ENCODE results near the gene HDAC2.
"Not testable (repeated sequence)": the region's sequence is repeated elsewhere in the genome, so short reads cannot be mapped to it uniquely, and the experiment has no call there.

Gene HDAC2

DNA sequence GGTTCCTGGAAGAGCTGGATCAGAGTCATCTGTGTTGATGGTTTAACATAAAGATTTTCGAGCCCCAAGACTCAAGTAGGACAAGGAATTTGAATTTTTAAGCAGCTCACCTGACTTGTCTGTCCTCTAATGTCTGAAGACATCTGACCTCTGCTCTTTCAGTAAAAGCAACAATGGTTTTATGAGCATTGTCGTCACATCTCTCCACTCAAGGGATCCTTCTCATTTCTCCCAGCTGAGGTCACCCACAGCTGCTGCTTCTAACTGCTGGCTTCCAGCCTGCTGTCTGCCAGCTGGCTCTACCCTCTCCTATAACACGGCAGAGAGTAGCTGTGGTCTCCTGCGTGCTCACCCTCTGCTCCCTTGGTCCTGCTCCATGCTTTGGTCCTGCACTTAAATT lies 24.7 kb upstream of the HDAC2 start:
- H3K27ac ChIP-seq (replicated peaks): no peak overlapping the region
- DNase-seq (ENCODE audit: low read depth in 1 of 2, low spot score in 1 of 2): no peak

DNA sequence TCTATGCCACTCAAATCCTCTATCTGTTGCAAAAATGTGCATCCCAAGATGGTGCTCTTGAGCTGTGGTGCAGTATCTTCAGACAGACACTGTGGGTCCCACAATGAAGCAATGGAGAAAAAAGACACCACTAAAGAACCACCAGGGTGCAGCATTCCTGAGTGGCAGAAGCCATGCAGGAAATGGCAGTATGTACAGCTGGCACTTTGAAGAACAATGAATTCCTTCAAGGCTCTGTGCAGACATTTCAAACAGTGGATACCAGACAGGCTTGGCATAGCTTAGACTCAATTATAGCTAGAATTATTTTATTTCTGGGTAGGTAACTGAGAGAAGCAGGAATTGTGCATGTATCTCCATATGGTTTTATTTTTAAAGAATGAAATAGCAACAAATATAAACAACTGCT lies 24.0 kb upstream of the HDAC2 start:
- H3K27me3 ChIP-seq (ENCODE audit: insufficient read depth, poor library complexity, severe bottlenecking): no peaks in the 10 kb centered on the region
- no peak for TF ChIP-seq POLR2AphosphoS5 (IDR thresholded peaks at IDR 0.05; ENCODE audit: low read depth)
- TF ChIP-seq, protein P1, sequence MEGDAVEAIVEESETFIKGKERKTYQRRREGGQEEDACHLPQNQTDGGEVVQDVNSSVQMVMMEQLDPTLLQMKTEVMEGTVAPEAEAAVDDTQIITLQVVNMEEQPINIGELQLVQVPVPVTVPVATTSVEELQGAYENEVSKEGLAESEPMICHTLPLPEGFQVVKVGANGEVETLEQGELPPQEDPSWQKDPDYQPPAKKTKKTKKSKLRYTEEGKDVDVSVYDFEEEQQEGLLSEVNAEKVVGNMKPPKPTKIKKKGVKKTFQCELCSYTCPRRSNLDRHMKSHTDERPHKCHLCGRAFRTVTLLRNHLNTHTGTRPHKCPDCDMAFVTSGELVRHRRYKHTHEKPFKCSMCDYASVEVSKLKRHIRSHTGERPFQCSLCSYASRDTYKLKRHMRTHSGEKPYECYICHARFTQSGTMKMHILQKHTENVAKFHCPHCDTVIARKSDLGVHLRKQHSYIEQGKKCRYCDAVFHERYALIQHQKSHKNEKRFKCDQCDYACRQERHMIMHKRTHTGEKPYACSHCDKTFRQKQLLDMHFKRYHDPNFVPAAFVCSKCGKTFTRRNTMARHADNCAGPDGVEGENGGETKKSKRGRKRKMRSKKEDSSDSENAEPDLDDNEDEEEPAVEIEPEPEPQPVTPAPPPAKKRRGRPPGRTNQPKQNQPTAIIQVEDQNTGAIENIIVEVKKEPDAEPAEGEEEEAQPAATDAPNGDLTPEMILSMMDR (IDR thresholded peaks at IDR 0.05; ENCODE audit: insufficient read depth, low read length): peak; percentile 40
- DNase-seq (ENCODE audit: low read depth in 1 of 2, low spot score in 1 of 2): peak; percentile 35 to 69
- H3K27ac ChIP-seq (replicated peaks): no peak overlapping the region
- H3K4me3 ChIP-seq (replicated peaks; ENCODE audit: insufficient read depth, low read length): no peak overlapping the region

More for the DNA sequence above, 24.7 kb upstream of the HDAC2 start:
- Histone ChIP-seq H3K4me3 (replicated peaks; ENCODE audit: insufficient read depth, low read length) (no peak overlapping the region), H3K27me3 (ENCODE audit: insufficient read depth, poor library complexity, severe bottlenecking) (no peaks in the 10 kb centered on the region)
- TF ChIP-seq POLR2AphosphoS5 (IDR thresholded peaks at IDR 0.05; ENCODE audit: low read depth) (no peak), SPI1 (IDR thresholded peaks at IDR 0.05; ENCODE audit: borderline replicate concordance, low read depth) (no peak), GABPA (IDR thresholded peaks at IDR 0.05; ENCODE audit: low read depth) (no peak)
- TF ChIP-seq, protein P2, sequence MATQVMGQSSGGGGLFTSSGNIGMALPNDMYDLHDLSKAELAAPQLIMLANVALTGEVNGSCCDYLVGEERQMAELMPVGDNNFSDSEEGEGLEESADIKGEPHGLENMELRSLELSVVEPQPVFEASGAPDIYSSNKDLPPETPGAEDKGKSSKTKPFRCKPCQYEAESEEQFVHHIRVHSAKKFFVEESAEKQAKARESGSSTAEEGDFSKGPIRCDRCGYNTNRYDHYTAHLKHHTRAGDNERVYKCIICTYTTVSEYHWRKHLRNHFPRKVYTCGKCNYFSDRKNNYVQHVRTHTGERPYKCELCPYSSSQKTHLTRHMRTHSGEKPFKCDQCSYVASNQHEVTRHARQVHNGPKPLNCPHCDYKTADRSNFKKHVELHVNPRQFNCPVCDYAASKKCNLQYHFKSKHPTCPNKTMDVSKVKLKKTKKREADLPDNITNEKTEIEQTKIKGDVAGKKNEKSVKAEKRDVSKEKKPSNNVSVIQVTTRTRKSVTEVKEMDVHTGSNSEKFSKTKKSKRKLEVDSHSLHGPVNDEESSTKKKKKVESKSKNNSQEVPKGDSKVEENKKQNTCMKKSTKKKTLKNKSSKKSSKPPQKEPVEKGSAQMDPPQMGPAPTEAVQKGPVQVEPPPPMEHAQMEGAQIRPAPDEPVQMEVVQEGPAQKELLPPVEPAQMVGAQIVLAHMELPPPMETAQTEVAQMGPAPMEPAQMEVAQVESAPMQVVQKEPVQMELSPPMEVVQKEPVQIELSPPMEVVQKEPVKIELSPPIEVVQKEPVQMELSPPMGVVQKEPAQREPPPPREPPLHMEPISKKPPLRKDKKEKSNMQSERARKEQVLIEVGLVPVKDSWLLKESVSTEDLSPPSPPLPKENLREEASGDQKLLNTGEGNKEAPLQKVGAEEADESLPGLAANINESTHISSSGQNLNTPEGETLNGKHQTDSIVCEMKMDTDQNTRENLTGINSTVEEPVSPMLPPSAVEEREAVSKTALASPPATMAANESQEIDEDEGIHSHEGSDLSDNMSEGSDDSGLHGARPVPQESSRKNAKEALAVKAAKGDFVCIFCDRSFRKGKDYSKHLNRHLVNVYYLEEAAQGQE (IDR thresholded peaks at IDR 0.05; ENCODE audit: insufficient replicate concordance, low read depth): no peak
- TF ChIP-seq, protein P1 (IDR thresholded peaks at IDR 0.05; ENCODE audit: insufficient read depth, low read length): no peak

DNA sequence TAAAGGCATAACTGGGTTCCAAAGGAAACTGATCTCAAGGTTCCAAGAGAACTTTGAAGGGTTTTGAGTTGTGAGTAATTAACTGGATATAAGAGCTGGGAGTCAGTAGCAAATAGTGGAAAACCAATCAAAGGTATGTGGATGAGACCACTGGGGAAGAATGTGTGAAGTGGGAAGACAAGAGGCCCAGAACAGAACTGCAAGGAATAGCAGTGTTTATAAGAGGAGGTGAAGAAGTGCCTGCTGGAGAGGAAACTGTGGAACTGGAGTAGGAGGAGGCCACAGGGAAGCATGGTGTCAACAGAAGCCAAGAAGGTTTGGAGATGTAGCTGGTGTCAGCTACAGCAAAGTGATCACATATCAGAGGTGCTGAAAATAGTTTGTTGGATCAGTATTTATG lies 18.7 kb upstream of the HDAC2 start:
- Histone ChIP-seq H3K27me3 (ENCODE audit: insufficient read depth, poor library complexity, severe bottlenecking) (no peaks in the 10 kb centered on the region), H3K27ac (replicated peaks) (no peak overlapping the region), H3K4me3 (replicated peaks; ENCODE audit: insufficient read depth, low read length) (no peak overlapping the region)
- DNase-seq (ENCODE audit: low read depth in 1 of 2, low spot score in 1 of 2): no peak
- TF ChIP-seq, protein P1 (IDR thresholded peaks at IDR 0.05; ENCODE audit: insufficient read depth, low read length): no peak
- TF ChIP-seq, protein P2 (IDR thresholded peaks at IDR 0.05; ENCODE audit: insufficient replicate concordance, low read depth): no peak
- TF ChIP-seq POLR2AphosphoS5 (IDR thresholded peaks at IDR 0.05; ENCODE audit: low read depth) (no peak), GABPA (IDR thresholded peaks at IDR 0.05; ENCODE audit: low read depth) (no peak), SPI1 (IDR thresholded peaks at IDR 0.05; ENCODE audit: borderline replicate concordance, low read depth) (no peak)

DNA sequence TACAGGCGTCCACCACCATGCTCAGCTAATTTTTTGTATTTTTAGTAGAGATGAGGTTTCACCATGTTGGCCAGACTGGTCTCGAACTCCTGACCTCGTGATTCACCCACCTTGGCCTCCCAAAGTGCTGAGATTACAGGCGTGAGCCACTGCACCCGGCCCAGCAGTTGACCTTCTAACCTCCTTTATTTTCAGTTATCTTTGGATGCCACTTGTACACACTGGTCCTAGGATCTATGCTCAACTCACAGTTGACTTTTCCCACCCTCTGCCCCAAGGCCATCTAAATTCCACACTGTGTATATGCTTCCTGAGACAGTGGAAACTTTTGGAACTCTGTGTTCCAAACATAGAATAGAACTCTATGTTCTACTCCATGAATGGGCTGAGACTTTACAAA lies 11.7 kb upstream of the HDAC2 start:
- H3K4me3 ChIP-seq (replicated peaks; ENCODE audit: insufficient read depth, low read length); DNase-seq (ENCODE audit: low read depth in 1 of 2, low spot score in 1 of 2); H3K27ac ChIP-seq (replicated peaks); H3K27me3 ChIP-seq (ENCODE audit: insufficient read depth, poor library complexity, severe bottlenecking): not testable (repeated sequence)

Measured in HL-60 (cell line).